ENCODE results near the gene TARS2. TPM values are rescaled to one million over a fixed set of nuclear protein-coding genes. Genes with fewer than 3 reads are reported as not detected.

TARS2 gene
- total and polyA plus RNA-seq, 2 of the 13 experiments (the other 11 are each of a cell fraction or from before 2014, with no cell fraction given): 21.3 to 22.8 TPM

- TF ChIP-seq, protein P1, sequence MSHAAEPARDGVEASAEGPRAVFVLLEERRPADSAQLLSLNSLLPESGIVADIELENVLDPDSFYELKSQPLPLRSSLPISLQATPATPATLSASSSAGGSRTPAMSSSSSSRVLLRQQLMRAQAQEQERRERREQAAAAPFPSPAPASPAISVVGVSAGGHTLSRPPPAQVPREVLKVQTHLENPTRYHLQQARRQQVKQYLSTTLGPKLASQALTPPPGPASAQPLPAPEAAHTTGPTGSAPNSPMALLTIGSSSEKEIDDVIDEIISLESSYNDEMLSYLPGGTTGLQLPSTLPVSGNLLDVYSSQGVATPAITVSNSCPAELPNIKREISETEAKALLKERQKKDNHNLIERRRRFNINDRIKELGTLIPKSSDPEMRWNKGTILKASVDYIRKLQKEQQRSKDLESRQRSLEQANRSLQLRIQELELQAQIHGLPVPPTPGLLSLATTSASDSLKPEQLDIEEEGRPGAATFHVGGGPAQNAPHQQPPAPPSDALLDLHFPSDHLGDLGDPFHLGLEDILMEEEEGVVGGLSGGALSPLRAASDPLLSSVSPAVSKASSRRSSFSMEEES (CRISPR knock-in tag; IDR thresholded peaks at IDR 0.05): peak; percentile 51; the same call in 1 of the 2 replicates
- TF ChIP-seq, protein P2, sequence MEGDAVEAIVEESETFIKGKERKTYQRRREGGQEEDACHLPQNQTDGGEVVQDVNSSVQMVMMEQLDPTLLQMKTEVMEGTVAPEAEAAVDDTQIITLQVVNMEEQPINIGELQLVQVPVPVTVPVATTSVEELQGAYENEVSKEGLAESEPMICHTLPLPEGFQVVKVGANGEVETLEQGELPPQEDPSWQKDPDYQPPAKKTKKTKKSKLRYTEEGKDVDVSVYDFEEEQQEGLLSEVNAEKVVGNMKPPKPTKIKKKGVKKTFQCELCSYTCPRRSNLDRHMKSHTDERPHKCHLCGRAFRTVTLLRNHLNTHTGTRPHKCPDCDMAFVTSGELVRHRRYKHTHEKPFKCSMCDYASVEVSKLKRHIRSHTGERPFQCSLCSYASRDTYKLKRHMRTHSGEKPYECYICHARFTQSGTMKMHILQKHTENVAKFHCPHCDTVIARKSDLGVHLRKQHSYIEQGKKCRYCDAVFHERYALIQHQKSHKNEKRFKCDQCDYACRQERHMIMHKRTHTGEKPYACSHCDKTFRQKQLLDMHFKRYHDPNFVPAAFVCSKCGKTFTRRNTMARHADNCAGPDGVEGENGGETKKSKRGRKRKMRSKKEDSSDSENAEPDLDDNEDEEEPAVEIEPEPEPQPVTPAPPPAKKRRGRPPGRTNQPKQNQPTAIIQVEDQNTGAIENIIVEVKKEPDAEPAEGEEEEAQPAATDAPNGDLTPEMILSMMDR (CRISPR knock-in tag; IDR thresholded peaks at IDR 0.05): peak; percentile 31
- TF ChIP-seq ZNF317 (CRISPR knock-in tag; IDR thresholded peaks at IDR 0.05) (peak; percentile 96), SIX1 (CRISPR knock-in tag; IDR thresholded peaks at IDR 0.05; ENCODE audit: borderline replicate concordance) (no peak), ZNF331 (CRISPR knock-in tag; IDR thresholded peaks at IDR 0.05) (peak; percentile 88), GATA4 (IDR thresholded peaks at IDR 0.05; ENCODE audit: borderline replicate concordance, low read depth) (peak; percentile 56; the same call in 1 of the 2 replicates), NFYC (CRISPR knock-in tag; IDR thresholded peaks at IDR 0.05) (peak; percentile 99), KLF16 (CRISPR knock-in tag; IDR thresholded peaks at IDR 0.05) (peak in 1 of 2 experiments; percentile 76; a peak in 2 of 4 replicates), TFDP1 (CRISPR knock-in tag; IDR thresholded peaks at IDR 0.05; ENCODE audit: borderline replicate concordance) (peak; percentile 79; the same call in 1 of the 2 replicates), TOPORS (CRISPR knock-in tag; IDR thresholded peaks at IDR 0.05) (peak; percentile 71; the same call in 1 of the 2 replicates), IKZF5 (CRISPR knock-in tag; IDR thresholded peaks at IDR 0.05) (peak; percentile 94; the same call in 1 of the 2 replicates), RARA (CRISPR knock-in tag; IDR thresholded peaks at IDR 0.05) (0 out of 2 replicates have a peak, but pooled peaks have one; percentile 16)
- TF ChIP-seq, protein P3, sequence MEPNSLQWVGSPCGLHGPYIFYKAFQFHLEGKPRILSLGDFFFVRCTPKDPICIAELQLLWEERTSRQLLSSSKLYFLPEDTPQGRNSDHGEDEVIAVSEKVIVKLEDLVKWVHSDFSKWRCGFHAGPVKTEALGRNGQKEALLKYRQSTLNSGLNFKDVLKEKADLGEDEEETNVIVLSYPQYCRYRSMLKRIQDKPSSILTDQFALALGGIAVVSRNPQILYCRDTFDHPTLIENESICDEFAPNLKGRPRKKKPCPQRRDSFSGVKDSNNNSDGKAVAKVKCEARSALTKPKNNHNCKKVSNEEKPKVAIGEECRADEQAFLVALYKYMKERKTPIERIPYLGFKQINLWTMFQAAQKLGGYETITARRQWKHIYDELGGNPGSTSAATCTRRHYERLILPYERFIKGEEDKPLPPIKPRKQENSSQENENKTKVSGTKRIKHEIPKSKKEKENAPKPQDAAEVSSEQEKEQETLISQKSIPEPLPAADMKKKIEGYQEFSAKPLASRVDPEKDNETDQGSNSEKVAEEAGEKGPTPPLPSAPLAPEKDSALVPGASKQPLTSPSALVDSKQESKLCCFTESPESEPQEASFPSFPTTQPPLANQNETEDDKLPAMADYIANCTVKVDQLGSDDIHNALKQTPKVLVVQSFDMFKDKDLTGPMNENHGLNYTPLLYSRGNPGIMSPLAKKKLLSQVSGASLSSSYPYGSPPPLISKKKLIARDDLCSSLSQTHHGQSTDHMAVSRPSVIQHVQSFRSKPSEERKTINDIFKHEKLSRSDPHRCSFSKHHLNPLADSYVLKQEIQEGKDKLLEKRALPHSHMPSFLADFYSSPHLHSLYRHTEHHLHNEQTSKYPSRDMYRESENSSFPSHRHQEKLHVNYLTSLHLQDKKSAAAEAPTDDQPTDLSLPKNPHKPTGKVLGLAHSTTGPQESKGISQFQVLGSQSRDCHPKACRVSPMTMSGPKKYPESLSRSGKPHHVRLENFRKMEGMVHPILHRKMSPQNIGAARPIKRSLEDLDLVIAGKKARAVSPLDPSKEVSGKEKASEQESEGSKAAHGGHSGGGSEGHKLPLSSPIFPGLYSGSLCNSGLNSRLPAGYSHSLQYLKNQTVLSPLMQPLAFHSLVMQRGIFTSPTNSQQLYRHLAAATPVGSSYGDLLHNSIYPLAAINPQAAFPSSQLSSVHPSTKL (CRISPR knock-in tag; IDR thresholded peaks at IDR 0.05): peak; percentile 71
- TF ChIP-seq, protein P4, sequence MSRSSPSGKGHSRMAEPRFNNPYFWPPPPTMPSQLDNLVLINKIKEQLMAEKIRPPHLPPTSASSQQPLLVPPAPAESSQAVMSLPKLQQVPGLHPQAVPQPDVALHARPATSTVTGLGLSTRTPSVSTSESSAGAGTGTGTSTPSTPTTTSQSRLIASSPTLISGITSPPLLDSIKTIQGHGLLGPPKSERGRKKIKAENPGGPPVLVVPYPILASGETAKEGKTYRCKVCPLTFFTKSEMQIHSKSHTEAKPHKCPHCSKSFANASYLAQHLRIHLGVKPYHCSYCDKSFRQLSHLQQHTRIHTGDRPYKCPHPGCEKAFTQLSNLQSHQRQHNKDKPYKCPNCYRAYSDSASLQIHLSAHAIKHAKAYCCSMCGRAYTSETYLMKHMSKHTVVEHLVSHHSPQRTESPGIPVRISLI (CRISPR knock-in tag; IDR thresholded peaks at IDR 0.05; ENCODE audit: borderline replicate concordance): peak; percentile 56; the same call in 1 of the 2 replicates
- TF ChIP-seq, protein P5, sequence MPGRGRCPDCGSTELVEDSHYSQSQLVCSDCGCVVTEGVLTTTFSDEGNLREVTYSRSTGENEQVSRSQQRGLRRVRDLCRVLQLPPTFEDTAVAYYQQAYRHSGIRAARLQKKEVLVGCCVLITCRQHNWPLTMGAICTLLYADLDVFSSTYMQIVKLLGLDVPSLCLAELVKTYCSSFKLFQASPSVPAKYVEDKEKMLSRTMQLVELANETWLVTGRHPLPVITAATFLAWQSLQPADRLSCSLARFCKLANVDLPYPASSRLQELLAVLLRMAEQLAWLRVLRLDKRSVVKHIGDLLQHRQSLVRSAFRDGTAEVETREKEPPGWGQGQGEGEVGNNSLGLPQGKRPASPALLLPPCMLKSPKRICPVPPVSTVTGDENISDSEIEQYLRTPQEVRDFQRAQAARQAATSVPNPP (CRISPR knock-in tag; IDR thresholded peaks at IDR 0.05): no peak
Measured at GRCh38 chr1:150486966-150487762, at the start of gene TARS2 (continued).
